Subcutaneous abdominal adipose tissue (tissue), 5 donors: Measurements from ENCODE around the gene MAFB.
"Not testable (repeated sequence)": the region's sequence is repeated elsewhere in the genome, so short reads cannot be mapped to it uniquely, and the experiment has no call there.

Experiments
- H3K27ac ChIP-seq: one replicate; pipeline ENCODE4 v1.7.0; 2013; ENCODE audit warnings: low read depth, mild to moderate bottlenecking, inconsistent platforms, low read length, moderate library complexity
- H3K27me3 ChIP-seq, 5 donors: one replicate each; pipeline ENCODE4 v1.7.0; 2013; ENCODE audit warnings: low read length in 5 of 5, inconsistent platforms in 1 of 5; ENCODE audit not compliant: control insufficient read depth in 5 of 5, insufficient read depth in 4 of 5
- H3K36me3 ChIP-seq, 5 donors: one replicate each; pipeline ENCODE4 v1.7.0; 2013; ENCODE audit warnings: low read length in 5 of 5; ENCODE audit not compliant: control insufficient read depth in 5 of 5, insufficient read depth in 5 of 5
- H3K4me1 ChIP-seq, 5 donors: one replicate each; pipeline ENCODE4 v1.7.0; 2013; ENCODE audit warnings: low read length in 5 of 5, mild to moderate bottlenecking in 3 of 5, moderate library complexity in 1 of 5; ENCODE audit not compliant: control insufficient read depth in 5 of 5, insufficient read depth in 5 of 5
- H3K4me3 ChIP-seq, 5 donors: one replicate each; pipeline ENCODE4 v1.7.0; 2013; ENCODE audit warnings: low read length in 5 of 5, low read depth in 1 of 5
- H3K9ac ChIP-seq, 5 donors: one replicate each; pipeline ENCODE4 v1.7.0; 2013; ENCODE audit warnings: low read length in 5 of 5, mild to moderate bottlenecking in 4 of 5, moderate library complexity in 3 of 5
- H3K9me3 ChIP-seq, 5 donors: one replicate each; pipeline ENCODE4 v1.7.0; 2013; ENCODE audit warnings: low read length in 5 of 5; ENCODE audit not compliant: control insufficient read depth in 5 of 5
- donor health status: healthy.
- donor health status: healthy.
- donor health status: healthy.
- donor health status: healthy.
- donor health status: healthy.

The MAFB gene

DNA sequence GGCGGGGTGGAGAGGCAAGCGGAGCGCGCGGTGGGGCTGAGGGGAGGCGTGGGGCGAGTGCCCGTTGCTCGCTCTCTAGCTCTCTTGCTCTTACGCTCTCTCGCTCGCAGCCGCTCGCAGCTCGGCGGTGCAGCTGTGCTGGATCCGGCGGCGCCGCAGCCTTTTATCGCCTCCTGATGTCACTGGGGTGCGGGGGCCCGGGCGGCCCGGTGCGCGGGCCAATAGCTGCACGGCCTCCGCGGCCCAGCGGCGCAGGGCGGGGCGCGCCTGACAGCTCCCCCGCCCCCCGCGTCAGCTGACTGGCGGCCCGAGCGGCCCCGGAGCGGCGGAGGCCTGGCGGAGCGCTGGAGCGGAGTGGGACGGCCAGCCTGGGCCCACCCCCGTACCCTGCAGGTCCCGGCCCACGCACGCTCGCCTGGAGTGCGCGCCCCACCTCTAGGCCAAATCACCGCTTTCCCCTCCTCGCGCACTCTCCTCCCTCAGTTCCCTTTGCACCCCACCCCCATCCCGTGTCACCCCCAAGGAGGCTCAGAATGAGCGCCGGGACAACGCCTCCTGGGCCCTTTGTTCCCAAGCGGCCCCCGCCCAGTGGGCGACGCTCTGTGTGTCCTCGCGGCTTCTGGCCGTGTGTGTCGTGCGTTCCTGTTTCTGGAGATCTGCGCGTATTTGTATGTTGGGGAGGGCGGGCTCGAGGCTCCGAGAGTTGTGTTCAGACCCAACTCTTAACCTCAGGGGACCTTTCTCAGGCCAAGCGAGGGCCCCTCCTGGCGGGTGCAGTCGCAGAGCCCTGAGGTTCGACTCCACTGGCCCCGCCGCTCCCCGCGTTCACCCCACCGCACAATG is at the start of gene MAFB:
TSS of gene MAFB (minus strand) at position 137 of the 843 bp plus-strand sequence. CDS start 386 bp downstream, outside the sequence.
- peaks cover 0 to 12% (median 5%) of the 10 kb centered on the region in 5 donors for H3K36me3 ChIP-seq
- H3K27me3 ChIP-seq = peaks cover 0 to 19% (median 15%) of the 10 kb centered on the region in 5 donors
- H3K27ac ChIP-seq = peak within 1 kb of the TSS; percentile 97
- H3K9me3 ChIP-seq = no peaks in the 10 kb centered on the region
- H3K4me1 ChIP-seq = peaks cover 8 to 65% (median 56%) of the 10 kb centered on the region in 5 donors
- peak within 1 kb of the TSS; percentile 31 to 97 (median 94) for H3K4me3 ChIP-seq
- H3K9ac ChIP-seq = peak within 1 kb of the TSS; percentile 48 to 85 (median 83)

- not testable (repeated sequence) for H3K4me1 ChIP-seq, H3K9me3 ChIP-seq, H3K36me3 ChIP-seq, H3K4me3 ChIP-seq, H3K27me3 ChIP-seq, H3K9ac ChIP-seq, H3K27ac ChIP-seq
These were observed 47.4 kb upstream of the MAFB start for GRCh38 chr20:40736468-40736867.

DNA sequence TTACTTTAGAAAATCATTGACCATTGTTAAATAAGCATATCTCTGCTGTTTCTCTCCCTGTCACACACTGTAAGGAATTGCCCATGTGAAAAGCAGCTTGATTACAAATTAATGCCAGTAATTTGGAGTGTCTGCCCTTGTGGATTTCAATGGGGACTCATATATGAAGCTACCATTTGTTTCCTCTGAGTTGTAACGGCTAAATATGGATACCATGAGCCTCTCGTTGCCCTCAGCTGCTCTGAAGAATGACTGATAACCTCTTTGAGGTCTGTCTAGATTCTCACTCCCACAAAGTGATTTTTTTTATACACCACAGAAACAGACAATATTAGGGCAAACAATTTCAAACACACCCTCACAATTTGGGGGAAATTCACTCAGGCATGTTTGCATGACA is 40.0 kb upstream of the MAFB start:
- H3K9me3 ChIP-seq = peaks cover 0 to 6% (median 0%) of the 10 kb centered on the region in 5 donors
- H3K27ac ChIP-seq = no peak overlapping the region
- no peaks in the 10 kb centered on the region for H3K36me3 ChIP-seq
- peaks cover 0 to 1% (median 0%) of the 10 kb centered on the region in 5 donors for H3K27me3 ChIP-seq
- H3K4me3 ChIP-seq = no peak overlapping the region
- H3K4me1 ChIP-seq = no peaks in the 10 kb centered on the region
- no peak overlapping the region for H3K9ac ChIP-seq

GRCh38 chr20:40728470-40728869 is 39.4 kb upstream of the MAFB start:
- H3K4me3 ChIP-seq = no peak overlapping the region

DNA sequence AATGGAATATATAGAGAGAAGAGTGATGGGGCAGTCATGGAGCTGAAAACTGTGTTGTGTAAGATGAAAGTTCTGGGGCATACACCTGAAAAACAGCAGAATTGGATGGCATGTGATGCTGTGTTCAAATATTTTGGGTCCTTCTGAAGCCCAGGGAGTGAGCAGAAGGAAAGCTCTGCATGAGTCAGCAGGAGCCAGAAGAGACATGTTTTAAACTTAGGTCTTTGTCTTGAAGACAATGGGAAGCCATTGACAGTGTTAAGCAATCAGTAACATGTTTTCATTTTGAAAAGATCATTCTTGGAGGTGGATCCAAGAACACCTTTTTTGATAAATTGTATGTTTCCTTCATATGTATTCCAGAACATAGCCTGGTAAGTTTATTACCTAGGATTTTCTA is 38.9 kb upstream of the MAFB start:
- Histone ChIP-seq H3K27ac (no peak overlapping the region), H3K4me3 (no peak overlapping the region), H3K36me3 (no peaks in the 10 kb centered on the region), H3K9me3 (peaks cover 0 to 6% (median 0%) of the 10 kb centered on the region in 5 donors), H3K9ac (no peak overlapping the region), H3K27me3 (no peaks in the 10 kb centered on the region), H3K4me1 (no peaks in the 10 kb centered on the region)

More at GRCh38 chr20:40728470-40728869, 39.4 kb upstream of the MAFB start:
- peaks cover 0 to 6% (median 0%) of the 10 kb centered on the region in 5 donors for H3K9me3 ChIP-seq
- H3K36me3 ChIP-seq = no peaks in the 10 kb centered on the region
- H3K27ac ChIP-seq = no peak overlapping the region
- no peaks in the 10 kb centered on the region for H3K27me3 ChIP-seq
- H3K4me1 ChIP-seq = no peaks in the 10 kb centered on the region
- no peak overlapping the region for H3K9ac ChIP-seq

DNA sequence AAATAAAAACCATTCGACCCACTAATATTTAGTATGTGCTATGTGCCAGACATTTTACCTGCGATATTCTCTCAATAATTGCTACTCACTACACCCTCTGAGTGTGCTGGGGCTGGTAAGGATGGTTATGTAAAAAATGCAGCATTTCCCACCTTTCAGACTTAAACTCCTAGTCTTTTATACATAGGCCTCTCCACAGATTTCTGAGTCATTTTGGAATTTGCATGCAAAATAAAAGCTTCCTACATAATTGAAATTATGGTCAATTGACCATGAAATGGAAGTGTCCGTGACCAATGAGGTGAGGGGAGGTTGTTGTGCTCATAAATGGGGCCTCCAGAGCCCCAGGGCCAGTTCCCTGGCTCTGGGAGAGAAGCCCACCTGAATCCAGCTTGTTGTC is 37.7 kb upstream of the MAFB start:
- no peaks in the 10 kb centered on the region for H3K27me3 ChIP-seq
- no peak overlapping the region for H3K9ac ChIP-seq
- H3K36me3 ChIP-seq = no peaks in the 10 kb centered on the region
- H3K27ac ChIP-seq = no peak overlapping the region
- H3K4me3 ChIP-seq = no peak overlapping the region
- no peaks in the 10 kb centered on the region for H3K4me1 ChIP-seq
- H3K9me3 ChIP-seq = peaks cover 0 to 6% (median 0%) of the 10 kb centered on the region in 5 donors

DNA sequence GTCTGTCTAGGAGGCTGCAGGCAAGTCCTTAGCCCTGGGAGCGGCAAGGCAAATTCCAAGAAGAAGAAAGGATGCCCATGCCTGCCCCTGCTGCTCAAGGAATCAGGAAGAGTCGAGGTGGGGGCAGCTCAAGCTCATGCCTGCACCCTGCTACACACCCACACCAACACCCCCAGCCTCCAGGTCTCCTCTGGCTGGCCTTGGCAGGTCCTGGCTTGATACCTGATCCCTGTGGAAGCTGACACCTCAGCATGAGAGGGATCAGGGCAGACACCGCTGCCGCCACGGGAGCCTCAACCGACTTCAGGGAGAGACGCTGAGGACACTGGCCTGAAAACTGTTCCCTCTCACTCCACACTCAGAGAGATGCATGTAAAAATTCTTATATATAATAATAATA is 35.5 kb upstream of the MAFB start:
- H3K27me3 ChIP-seq = no peaks in the 10 kb centered on the region
- no peak overlapping the region for H3K4me3 ChIP-seq
- no peaks in the 10 kb centered on the region for H3K36me3 ChIP-seq
- no peak overlapping the region for H3K27ac ChIP-seq
- peaks cover 0 to 9% (median 6%) of the 10 kb centered on the region in 5 donors for H3K4me1 ChIP-seq
- H3K9me3 ChIP-seq = peaks cover 0 to 6% (median 0%) of the 10 kb centered on the region in 5 donors
- H3K9ac ChIP-seq = no peak overlapping the region

DNA sequence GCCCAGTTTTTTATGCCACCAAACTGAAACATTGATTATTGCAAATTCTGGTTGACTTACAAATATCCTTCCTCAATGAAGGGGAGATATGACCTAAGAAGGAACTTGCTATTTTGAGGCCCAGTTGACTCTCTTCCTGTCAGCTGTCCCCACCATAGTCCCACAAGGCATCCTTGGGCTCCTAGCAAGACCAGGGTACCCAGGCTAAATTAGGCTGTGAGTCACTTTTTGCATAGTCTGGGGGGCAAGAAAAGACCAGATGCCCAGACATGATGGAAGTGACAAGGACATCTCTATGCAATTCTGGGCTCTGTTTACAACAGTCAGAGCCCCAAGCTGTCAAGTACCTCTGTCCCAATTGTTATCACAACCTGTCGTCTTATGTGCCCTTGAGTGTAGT is 31.8 kb upstream of the MAFB start:
- peaks cover 0 to 16% (median 11%) of the 10 kb centered on the region in 5 donors for H3K4me1 ChIP-seq
- no peak overlapping the region for H3K4me3 ChIP-seq
- H3K27me3 ChIP-seq = no peaks in the 10 kb centered on the region
- H3K27ac ChIP-seq = no peak overlapping the region
- no peak overlapping the region for H3K9ac ChIP-seq
- H3K9me3 ChIP-seq = peaks cover 0 to 3% (median 0%) of the 10 kb centered on the region in 5 donors
- H3K36me3 ChIP-seq = no peaks in the 10 kb centered on the region

- H3K27ac ChIP-seq = no peak overlapping the region
- H3K9me3 ChIP-seq = peaks cover 0 to 3% (median 0%) of the 10 kb centered on the region in 5 donors
- H3K4me3 ChIP-seq = no peak overlapping the region
- peaks cover 0 to 16% (median 11%) of the 10 kb centered on the region in 5 donors for H3K4me1 ChIP-seq
- H3K9ac ChIP-seq = no peak overlapping the region
- no peaks in the 10 kb centered on the region for H3K27me3 ChIP-seq
- no peaks in the 10 kb centered on the region for H3K36me3 ChIP-seq
These were observed 31.1 kb upstream of the MAFB start for GRCh38 chr20:40720099-40720498.

DNA sequence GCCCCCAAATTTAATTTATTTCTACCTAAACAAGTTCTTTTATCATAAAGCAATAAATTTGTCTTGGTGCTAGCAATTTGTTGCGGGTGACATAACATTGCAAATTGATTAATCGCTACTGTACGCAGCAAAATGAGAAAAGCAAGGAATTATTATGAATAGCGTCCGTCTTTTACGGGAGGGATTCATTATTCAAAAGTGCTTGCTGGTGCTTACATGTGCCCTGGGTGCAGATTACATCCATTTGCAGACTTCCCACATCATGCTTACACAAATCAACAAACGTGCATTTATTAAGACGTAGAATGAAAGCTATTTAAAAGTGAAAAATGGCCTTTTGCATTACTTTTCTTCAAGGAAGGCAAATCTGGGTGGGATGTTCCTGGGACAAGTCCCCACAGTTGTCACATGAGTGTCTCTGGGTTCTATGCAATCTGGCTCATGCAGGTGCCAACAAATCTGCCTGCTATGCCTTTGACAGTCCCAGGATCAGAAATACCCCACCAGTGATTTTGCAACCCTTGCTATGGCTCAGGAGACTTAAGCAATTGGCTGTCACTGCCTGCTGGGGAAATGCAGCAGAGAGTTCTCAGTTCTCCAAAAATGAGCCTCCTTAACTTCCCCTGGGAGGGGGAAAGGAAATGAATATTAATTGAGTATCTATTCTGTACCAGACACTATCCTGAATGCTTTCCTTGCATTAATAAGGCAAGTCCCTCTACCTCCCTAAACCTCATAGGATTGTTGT is 30.1 kb upstream of the MAFB start:
- no peak overlapping the region for H3K27ac ChIP-seq
- H3K4me1 ChIP-seq = peaks cover 0 to 16% (median 11%) of the 10 kb centered on the region in 5 donors
- no peaks in the 10 kb centered on the region for H3K36me3 ChIP-seq
- H3K27me3 ChIP-seq = no peaks in the 10 kb centered on the region
- H3K4me3 ChIP-seq = no peak overlapping the region
- no peaks in the 10 kb centered on the region for H3K9me3 ChIP-seq
- H3K9ac ChIP-seq = no peak overlapping the region
